Measurements from ENCODE around the gene ACVR1. TPM values are rescaled to one million over a fixed set of nuclear protein-coding genes. Genes with fewer than 3 reads are reported as not detected.

ACVR1 gene
- total and polyA plus RNA-seq, 9 of the 15 experiments (the other 6 are each of a cell fraction or from before 2014, with no cell fraction given): 3.8 to 14.3 (median 6.9) TPM

DNA sequence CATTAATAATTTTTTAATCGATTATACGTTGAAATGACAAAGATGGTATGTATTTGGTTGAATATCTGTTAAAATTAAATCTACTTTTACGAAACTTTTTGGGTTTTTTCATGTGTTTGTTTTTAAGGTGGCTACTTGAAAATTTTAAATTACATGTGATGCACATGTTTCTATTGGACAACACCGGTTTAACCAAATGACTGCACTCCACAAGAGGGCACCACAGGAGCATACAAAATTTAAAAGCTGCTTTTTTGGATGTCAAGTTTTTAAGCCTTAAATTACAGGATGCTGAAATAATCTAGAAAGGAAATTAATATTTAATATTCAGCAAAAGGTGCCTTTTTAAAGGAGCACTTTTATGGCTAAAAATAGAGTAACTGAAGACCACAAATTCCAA, 98.7 kb downstream of the ACVR1 start (continued):
- no peak for TF ChIP-seq FOXM1 (IDR thresholded peaks at IDR 0.05; ENCODE audit: low read depth)
- TF ChIP-seq FOXM1 (CRISPR knock-in tag; IDR thresholded peaks at IDR 0.05; ENCODE audit: low read depth): no peak
- no peak for TF ChIP-seq BCOR (IDR thresholded peaks at IDR 0.05)
- no peak for TF ChIP-seq NONO (IDR thresholded peaks at IDR 0.05; ENCODE audit: low read depth in 2 of 2, low read length in 1 of 2)
- no peak for TF ChIP-seq TAF7 (tag; IDR thresholded peaks at IDR 0.05)
- no peak for TF ChIP-seq NFE2 (IDR thresholded peaks at IDR 0.05; ENCODE audit: low read depth)
- no peak for TF ChIP-seq SUPT5H (IDR thresholded peaks at IDR 0.05)
- TF ChIP-seq, protein P1, sequence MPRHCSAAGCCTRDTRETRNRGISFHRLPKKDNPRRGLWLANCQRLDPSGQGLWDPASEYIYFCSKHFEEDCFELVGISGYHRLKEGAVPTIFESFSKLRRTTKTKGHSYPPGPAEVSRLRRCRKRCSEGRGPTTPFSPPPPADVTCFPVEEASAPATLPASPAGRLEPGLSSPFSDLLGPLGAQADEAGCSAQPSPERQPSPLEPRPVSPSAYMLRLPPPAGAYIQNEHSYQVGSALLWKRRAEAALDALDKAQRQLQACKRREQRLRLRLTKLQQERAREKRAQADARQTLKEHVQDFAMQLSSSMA (CRISPR knock-in tag; IDR thresholded peaks at IDR 0.05): no peak
- no peak for TF ChIP-seq ZNF184 (CRISPR knock-in tag; IDR thresholded peaks at IDR 0.05)
- no peak for TF ChIP-seq ZNF778 (CRISPR knock-in tag; IDR thresholded peaks at IDR 0.05)
- no peak for TF ChIP-seq U2AF2 (optimal IDR thresholded peaks at IDR 0.05; ENCODE audit: low read depth, low read length)
- TF ChIP-seq, protein P2, sequence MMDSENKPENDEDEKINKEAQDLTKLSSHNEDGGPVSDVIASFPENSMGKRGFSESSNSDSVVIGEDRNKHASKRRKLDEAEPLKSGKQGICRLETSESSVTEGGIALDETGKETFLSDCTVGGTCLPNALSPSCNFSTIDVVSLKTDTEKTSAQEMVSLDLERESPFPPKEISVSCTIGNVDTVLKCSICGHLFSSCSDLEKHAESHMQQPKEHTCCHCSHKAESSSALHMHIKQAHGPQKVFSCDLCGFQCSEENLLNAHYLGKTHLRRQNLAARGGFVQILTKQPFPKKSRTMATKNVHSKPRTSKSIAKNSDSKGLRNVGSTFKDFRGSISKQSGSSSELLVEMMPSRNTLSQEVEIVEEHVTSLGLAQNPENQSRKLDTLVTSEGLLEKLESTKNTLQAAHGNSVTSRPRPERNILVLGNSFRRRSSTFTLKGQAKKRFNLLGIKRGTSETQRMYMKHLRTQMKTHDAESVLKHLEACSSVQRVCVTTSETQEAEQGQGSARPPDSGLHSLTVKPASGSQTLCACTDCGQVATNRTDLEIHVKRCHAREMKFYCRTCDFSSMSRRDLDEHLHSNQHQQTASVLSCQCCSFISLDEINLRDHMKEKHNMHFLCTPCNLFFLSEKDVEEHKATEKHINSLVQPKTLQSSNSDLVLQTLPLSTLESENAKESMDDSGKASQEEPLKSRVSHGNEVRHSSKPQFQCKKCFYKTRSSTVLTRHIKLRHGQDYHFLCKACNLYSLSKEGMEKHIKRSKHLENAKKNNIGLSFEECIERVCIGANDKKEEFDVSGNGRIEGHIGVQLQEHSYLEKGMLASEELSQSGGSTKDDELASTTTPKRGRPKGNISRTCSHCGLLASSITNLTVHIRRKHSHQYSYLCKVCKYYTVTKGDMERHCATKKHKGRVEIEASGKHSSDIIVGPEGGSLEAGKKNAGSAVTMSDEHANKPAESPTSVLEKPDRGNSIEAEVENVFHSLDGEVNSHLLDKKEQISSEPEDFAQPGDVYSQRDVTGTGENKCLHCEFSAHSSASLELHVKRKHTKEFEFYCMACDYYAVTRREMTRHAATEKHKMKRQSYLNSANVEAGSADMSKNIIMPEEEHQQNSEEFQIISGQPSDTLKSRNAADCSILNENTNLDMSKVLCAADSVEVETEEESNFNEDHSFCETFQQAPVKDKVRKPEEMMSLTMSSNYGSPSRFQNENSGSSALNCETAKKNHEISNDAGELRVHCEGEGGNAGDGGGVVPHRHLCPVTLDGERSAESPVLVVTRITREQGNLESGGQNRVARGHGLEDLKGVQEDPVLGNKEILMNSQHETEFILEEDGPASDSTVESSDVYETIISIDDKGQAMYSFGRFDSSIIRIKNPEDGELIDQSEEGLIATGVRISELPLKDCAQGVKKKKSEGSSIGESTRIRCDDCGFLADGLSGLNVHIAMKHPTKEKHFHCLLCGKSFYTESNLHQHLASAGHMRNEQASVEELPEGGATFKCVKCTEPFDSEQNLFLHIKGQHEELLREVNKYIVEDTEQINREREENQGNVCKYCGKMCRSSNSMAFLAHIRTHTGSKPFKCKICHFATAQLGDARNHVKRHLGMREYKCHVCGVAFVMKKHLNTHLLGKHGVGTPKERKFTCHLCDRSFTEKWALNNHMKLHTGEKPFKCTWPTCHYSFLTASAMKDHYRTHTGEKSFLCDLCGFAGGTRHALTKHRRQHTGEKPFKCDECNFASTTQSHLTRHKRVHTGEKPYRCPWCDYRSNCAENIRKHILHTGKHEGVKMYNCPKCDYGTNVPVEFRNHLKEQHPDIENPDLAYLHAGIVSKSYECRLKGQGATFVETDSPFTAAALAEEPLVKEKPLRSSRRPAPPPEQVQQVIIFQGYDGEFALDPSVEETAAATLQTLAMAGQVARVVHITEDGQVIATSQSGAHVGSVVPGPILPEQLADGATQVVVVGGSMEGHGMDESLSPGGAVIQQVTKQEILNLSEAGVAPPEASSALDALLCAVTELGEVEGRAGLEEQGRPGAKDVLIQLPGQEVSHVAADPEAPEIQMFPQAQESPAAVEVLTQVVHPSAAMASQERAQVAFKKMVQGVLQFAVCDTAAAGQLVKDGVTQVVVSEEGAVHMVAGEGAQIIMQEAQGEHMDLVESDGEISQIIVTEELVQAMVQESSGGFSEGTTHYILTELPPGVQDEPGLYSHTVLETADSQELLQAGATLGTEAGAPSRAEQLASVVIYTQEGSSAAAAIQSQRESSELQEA (IDR thresholded peaks at IDR 0.05; ENCODE audit: low read depth): no peak
- TF ChIP-seq ZNF384 (IDR thresholded peaks at IDR 0.05; ENCODE audit: low read depth, low read length): no peak
- TF ChIP-seq RNF2 (IDR thresholded peaks at IDR 0.05): no peak
- TF ChIP-seq CTBP1 (IDR thresholded peaks at IDR 0.05; ENCODE audit: borderline replicate concordance): no peak

All from K562 (cell line).